Ishikawa (cell line): ENCODE measurements around the gene PAFAH1B2.

Experiments used
- EGR1 ChIP-seq: IDR thresholded peaks from 2 replicates; pipeline ENCODE4 v1.6.1; 2012
- TAF1 ChIP-seq: IDR thresholded peaks from 2 replicates; pipeline ENCODE4 v1.6.1; 2012; ENCODE audit warnings: low read depth, mild to moderate bottlenecking
- ZBTB7A ChIP-seq: IDR thresholded peaks from 2 replicates; pipeline ENCODE4 v1.6.1; 2012; ENCODE audit warnings: low read depth

DNA sequence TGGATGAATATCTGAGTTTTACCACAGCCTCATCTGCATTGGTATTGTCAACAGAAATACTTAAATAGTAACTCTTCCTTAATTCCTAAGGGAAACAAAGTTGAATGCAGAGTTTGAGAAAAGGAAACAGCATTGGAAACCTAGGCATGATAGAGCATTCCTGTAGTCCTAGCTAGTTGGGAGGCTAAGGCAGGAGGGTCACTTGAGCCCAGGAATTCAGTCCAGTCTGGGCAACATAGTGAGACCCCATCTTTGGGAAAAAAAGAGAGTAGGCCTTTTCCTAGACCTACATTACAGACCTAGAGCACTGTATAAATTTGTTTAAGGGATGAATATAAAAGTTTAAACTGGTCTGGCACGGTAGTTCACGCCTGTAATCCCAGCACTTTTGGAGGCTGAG lies 13.4 kb downstream of the PAFAH1B2 start:
- TF ChIP-seq ZBTB7A (no peak), TAF1 (no peak), EGR1 (no peak)
